SK-N-MC (cell line): Measurements from ENCODE around the gene CCDC121.
A peak's percentile ranks its signal among the peaks of the same experiment; 100 is the strongest.

ENCODE experiments used
- DNase-seq: peaks from one replicate; pipeline ENCODE4 v3.0.0-alpha.2; 2011; ENCODE audit warnings: low read depth, low spot score
- H3K27ac ChIP-seq: fragments of 200-600 bp; sonication (generic); 2 replicates; pipeline ENCODE4 v1.5.1; 2016; ENCODE audit warnings: mixed run types
- H3K36me3 ChIP-seq: fragments of 200-600 bp; sonication (generic); 2 replicates; pipeline ENCODE4 v1.6.1; 2017; ENCODE audit warnings: antibody characterized with exemption, low read length, mixed read lengths; ENCODE audit not compliant: insufficient read depth
- H3K4me3 ChIP-seq: fragments of 200-600 bp; sonication (generic); 2 replicates; pipeline ENCODE4 v1.5.1; 2016
- H3K9ac ChIP-seq: fragments of 200-600 bp; sonication (generic); 2 replicates; pipeline ENCODE4 v1.8.0; 2017; ENCODE audit warnings: mixed run types, mixed read lengths; ENCODE audit not compliant: insufficient read length
- H3K9me3 ChIP-seq: fragments of 200-600 bp; sonication (generic); 2 replicates; pipeline ENCODE4 v1.6.1; 2017; ENCODE audit warnings: low read depth, mild to moderate bottlenecking, antibody characterized with exemption, low read length, moderate library complexity, mixed read lengths
- EZH2 ChIP-seq: fragments of 200-600 bp; sonication (generic); IDR thresholded peaks from one replicate; pipeline ENCODE4 v1.6.1; 2017; ENCODE audit warnings: antibody characterized with exemption
- FOXP2 ChIP-seq: optimal IDR thresholded peaks from 2 replicates; pipeline ENCODE3; 2011; ENCODE audit warnings: mild to moderate bottlenecking, moderate library complexity; ENCODE audit not compliant: insufficient read depth; ENCODE audit errors: extremely low read length, control extremely low read depth
- POLR2AphosphoS5 ChIP-seq: IDR thresholded peaks from 2 replicates; pipeline ENCODE4 v1.6.1; 2012; ENCODE audit warnings: mild to moderate bottlenecking, low read depth, low read length, borderline replicate concordance

Gene CCDC121

DNA sequence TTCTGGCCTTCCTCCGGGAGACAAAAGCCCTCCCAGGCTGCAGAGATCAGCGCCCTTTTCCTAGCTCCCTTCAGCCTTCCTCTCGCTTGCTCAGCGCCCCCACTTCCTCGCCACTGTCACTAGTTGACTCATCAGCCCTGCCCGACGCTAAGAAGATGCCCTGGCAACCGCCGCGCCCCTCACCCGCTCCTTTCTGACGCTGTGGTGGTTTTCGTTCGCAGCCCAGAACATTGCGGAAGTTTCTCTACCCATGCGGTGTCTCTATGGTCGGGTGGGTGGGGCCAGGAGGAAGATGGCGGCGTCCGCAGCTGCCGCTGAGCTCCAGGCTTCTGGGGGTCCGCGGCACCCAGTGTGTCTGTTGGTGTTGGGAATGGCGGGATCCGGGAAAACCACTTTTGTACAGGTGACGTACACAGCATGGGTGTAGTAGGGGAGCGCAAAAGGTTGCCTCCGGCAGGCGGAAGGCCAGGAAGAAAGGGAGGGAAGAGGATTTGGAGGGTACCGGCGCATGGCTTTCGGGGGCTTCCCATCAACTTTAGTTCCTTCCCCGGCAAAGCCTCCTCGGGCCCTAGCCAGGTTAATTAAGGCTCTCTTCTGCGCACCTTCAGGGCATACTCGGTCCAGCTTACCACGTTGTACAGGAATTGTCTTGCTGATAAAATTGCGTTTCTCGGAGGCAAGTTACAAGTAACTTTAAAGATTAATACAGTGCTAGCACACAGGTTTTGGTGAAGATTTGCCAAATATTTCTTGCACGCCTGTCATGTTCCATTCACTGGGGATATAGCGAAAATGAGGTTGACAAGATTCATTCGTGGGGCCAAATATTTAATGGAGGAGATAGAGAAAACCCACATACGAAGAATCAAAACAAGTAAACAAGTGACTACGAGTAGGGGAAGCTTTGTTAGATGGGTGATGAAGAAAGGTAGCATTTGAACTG is at the start of gene CCDC121, which contains the start of gene GPN1:
TSS of gene CCDC121 (minus strand) at position 246 of the 943 bp plus-strand sequence. CDS start 1,213 bp downstream, outside the sequence.
TSS of gene GPN1 (plus strand) at position 284 of the 943 bp plus-strand sequence. CDS start at position 293, 9 bp downstream.
- no peaks in the 10 kb centered on the region for H3K9me3 ChIP-seq
- peak within 1 kb of the TSS; percentile 96 for H3K4me3 ChIP-seq
- H3K36me3 ChIP-seq = peaks cover 31% of the 10 kb centered on the region
- peak; percentile 44 for DNase-seq
- TF ChIP-seq EZH2 (no peak), FOXP2 (no peak), POLR2AphosphoS5 (peak; percentile 95)
- peak within 1 kb of the TSS; percentile 93 for H3K9ac ChIP-seq
- peak within 1 kb of the TSS; percentile 48; the same call in 1 of the 2 replicates for H3K27ac ChIP-seq

GRCh38 chr2:27672723-27673486 is 44.1 kb upstream of the CCDC121 start:
- TF ChIP-seq POLR2AphosphoS5 = no peak
- TF ChIP-seq EZH2 = no peak
- TF ChIP-seq FOXP2 = no peak
- H3K4me3 ChIP-seq = no peak overlapping the region
- H3K9ac ChIP-seq = no peak overlapping the region
- no peaks in the 10 kb centered on the region for H3K9me3 ChIP-seq
- no peak overlapping the region for H3K27ac ChIP-seq
- H3K36me3 ChIP-seq = peaks cover 46% of the 10 kb centered on the region
- no peak for DNase-seq

GRCh38 chr2:27671235-27671634 is 42.4 kb upstream of the CCDC121 start:
- TF ChIP-seq EZH2 (no peak), POLR2AphosphoS5 (no peak), FOXP2 (no peak)
- DNase-seq = no peak
- Histone ChIP-seq H3K9me3 (no peaks in the 10 kb centered on the region), H3K9ac (no peak overlapping the region), H3K27ac (no peak overlapping the region), H3K36me3 (peaks cover 40% of the 10 kb centered on the region), H3K4me3 (no peak overlapping the region)

- DNase-seq = no peak
- Histone ChIP-seq H3K27ac (no peak overlapping the region), H3K9ac (no peak overlapping the region), H3K36me3 (peaks cover 20% of the 10 kb centered on the region), H3K9me3 (no peaks in the 10 kb centered on the region), H3K4me3 (no peak overlapping the region)
- TF ChIP-seq POLR2AphosphoS5 (no peak), EZH2 (no peak), FOXP2 (no peak)
These were observed 38.6 kb upstream of the CCDC121 start for GRCh38 chr2:27667446-27667845.

- H3K27ac ChIP-seq = no peak overlapping the region
- no peak for DNase-seq
- no peaks in the 10 kb centered on the region for H3K9me3 ChIP-seq
- peak overlapping the region; percentile 86 for H3K9ac ChIP-seq
- H3K4me3 ChIP-seq = peak overlapping the region; percentile 91
- TF ChIP-seq EZH2 (no peak), POLR2AphosphoS5 (no peak), FOXP2 (no peak)
- peaks cover 38% of the 10 kb centered on the region for H3K36me3 ChIP-seq
These were observed 36.0 kb upstream of the CCDC121 start for GRCh38 chr2:27664622-27665363.

DNA sequence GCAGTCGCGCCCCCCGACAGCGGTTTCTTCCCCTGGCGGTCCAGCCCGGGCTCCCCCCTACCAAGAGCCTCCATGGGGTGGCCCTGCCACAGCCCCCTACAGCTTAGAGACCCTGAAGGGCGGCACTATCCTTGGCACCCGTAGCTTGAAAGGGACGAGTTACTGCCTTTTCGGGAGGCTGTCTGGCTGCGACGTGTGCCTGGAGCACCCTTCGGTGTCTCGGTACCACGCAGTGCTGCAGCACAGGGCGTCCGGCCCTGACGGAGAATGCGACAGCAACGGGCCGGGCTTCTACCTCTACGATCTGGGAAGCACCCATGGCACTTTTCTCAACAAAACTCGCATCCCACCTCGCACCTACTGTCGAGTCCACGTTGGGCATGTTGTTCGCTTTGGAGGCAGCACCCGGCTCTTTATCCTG is 35.4 kb upstream of the CCDC121 start:
- DNase-seq = no peak
- Histone ChIP-seq H3K27ac (peak overlapping the region; percentile 96; the same call in 1 of the 2 replicates), H3K4me3 (peak overlapping the region; percentile 91)

GRCh38 chr2:27663285-27664153 is 34.7 kb upstream of the CCDC121 start, which contains the start of the genes SLC4A1AP and SUPT7L:
Gene SLC4A1AP, plus strand, starts transcription at chr2:27663889. Its CDS starts 26 bp downstream, at chr2:27663915.
Gene SUPT7L, minus strand, starts transcription at chr2:27663614. Its CDS starts 1,422 bp downstream, at chr2:27662192.
- peak; percentile 74 for TF ChIP-seq POLR2AphosphoS5
- TF ChIP-seq FOXP2 = no peak
- H3K9ac ChIP-seq = peak within 1 kb of the TSS; percentile 86
- H3K36me3 ChIP-seq = peaks cover 39% of the 10 kb centered on the region
- peak; percentile 73 for DNase-seq
- H3K27ac ChIP-seq = peak within 1 kb of the TSS; percentile 96
- peak within 1 kb of the TSS; percentile 91 for H3K4me3 ChIP-seq
- H3K9me3 ChIP-seq = no peaks in the 10 kb centered on the region

More for the DNA sequence above, 35.4 kb upstream of the CCDC121 start:
- no peak for TF ChIP-seq FOXP2
- no peak for TF ChIP-seq EZH2
- TF ChIP-seq POLR2AphosphoS5 = no peak
- Histone ChIP-seq H3K9me3 (no peaks in the 10 kb centered on the region), H3K36me3 (peaks cover 40% of the 10 kb centered on the region), H3K9ac (peak overlapping the region; percentile 86)
